Tibial nerve (tissue), 4 donors: ENCODE measurements around the gene EFHD2. TPM values are rescaled to one million over a fixed set of nuclear protein-coding genes. Genes with fewer than 3 reads are reported as not detected.

Source experiments
- DNase-seq, 2 donors: peaks; one replicate each; pipeline ENCODE4 v3.0.0-alpha.2; 2019; ENCODE audit warnings: low spot score in 2 of 2
- H3K27ac ChIP-seq, 4 donors: fragments of 200-600 bp; sonication (generic) in 3 of 4; one replicate each; pipeline ENCODE4 v1.5.1; 2017 to 2019; ENCODE audit warnings: mild to moderate bottlenecking in 1 of 4
- H3K27me3 ChIP-seq, 2 donors: fragments of 200-600 bp; sonication (generic) in 1 of 2; one replicate each; pipeline versions ENCODE4 v1.5.1 to v1.6.0; 2017 to 2019
- H3K36me3 ChIP-seq, 3 donors: fragments of 200-600 bp; sonication (generic); one replicate each; pipeline ENCODE4 v1.5.1; 2018 to 2019
- H3K4me1 ChIP-seq, 4 donors: fragments of 200-600 bp; sonication (generic) in 3 of 4; one replicate each; pipeline ENCODE4 v1.5.1; 2017 to 2019
- H3K4me3 ChIP-seq, 4 donors: fragments of 200-600 bp; sonication (generic) in 3 of 4; one replicate each; pipeline ENCODE4 v1.5.1; 2017 to 2019; ENCODE audit warnings: mild to moderate bottlenecking in 1 of 4, moderate library complexity in 1 of 4
- H3K9me3 ChIP-seq, 4 donors: fragments of 200-600 bp; sonication (generic) in 3 of 4; one replicate each; pipeline ENCODE4 v1.5.1; 2017 to 2019
- EP300 ChIP-seq, 2 donors: sonication (generic); formaldehyde crosslinking; IDR thresholded peaks; one replicate each; pipeline ENCODE4 v1.6.1; 2017; ENCODE audit warnings: antibody characterized with exemption in 2 of 2, mild to moderate bottlenecking in 1 of 2
- POLR2A ChIP-seq, 2 donors: fragments of 450-650 bp; IDR thresholded peaks; one replicate each; pipeline ENCODE4 v1.6.1; 2017; ENCODE audit warnings: antibody characterized with exemption in 2 of 2, mild to moderate bottlenecking in 2 of 2, moderate library complexity in 2 of 2
- WGBS, 2 donors: methylation state at CpG; one replicate each; pipeline ENCODE4 v1.1.5; 2018; 5-methylcytosine and 5-hydroxymethylcytosine counted together
- total RNA-seq, 4 donors: library from RNA; depleted of rRNA; stranded (reverse); fragments of >200 nt; gene quantifications; one replicate each; pipeline ENCODE4 v1.1.0, GENCODE V29; 2016
- TF ChIP-seq, protein P1 (sequence below), 5 experiments: fragments of 200-600 bp in 3 of 5; fragments of 450-650 bp in 2 of 5; sonication (generic) in 3 of 5; IDR thresholded peaks; one replicate each; pipeline ENCODE4 v1.5.1; 2016 to 2019; ENCODE audit warnings: antibody characterized with exemption in 5 of 5, mild to moderate bottlenecking in 3 of 5, moderate library complexity in 2 of 5

The EFHD2 gene
- total RNA-seq, 4 donors from 2014 or later = 17.0 to 61.5 (median 29.6) TPM

- H3K27me3 ChIP-seq = no peaks in the 10 kb centered on the region
- peaks cover 0 to 13% (median 2%) of the 10 kb centered on the region in 4 donors for H3K9me3 ChIP-seq
- WGBS, 2 donors = 87 to 91% methylated on average over 9 of the region's 9 CpGs
- H3K27ac ChIP-seq = no peak overlapping the region
- no peak for DNase-seq
- peaks cover 0 to 22% (median 4%) of the 10 kb centered on the region in 4 donors for H3K4me1 ChIP-seq
- H3K4me3 ChIP-seq = no peak overlapping the region
- H3K36me3 ChIP-seq = no peaks in the 10 kb centered on the region
- TF ChIP-seq EP300 (IDR thresholded peaks at IDR 0.05) (no peak), POLR2A (IDR thresholded peaks at IDR 0.05) (no peak)
- TF ChIP-seq, protein P1, sequence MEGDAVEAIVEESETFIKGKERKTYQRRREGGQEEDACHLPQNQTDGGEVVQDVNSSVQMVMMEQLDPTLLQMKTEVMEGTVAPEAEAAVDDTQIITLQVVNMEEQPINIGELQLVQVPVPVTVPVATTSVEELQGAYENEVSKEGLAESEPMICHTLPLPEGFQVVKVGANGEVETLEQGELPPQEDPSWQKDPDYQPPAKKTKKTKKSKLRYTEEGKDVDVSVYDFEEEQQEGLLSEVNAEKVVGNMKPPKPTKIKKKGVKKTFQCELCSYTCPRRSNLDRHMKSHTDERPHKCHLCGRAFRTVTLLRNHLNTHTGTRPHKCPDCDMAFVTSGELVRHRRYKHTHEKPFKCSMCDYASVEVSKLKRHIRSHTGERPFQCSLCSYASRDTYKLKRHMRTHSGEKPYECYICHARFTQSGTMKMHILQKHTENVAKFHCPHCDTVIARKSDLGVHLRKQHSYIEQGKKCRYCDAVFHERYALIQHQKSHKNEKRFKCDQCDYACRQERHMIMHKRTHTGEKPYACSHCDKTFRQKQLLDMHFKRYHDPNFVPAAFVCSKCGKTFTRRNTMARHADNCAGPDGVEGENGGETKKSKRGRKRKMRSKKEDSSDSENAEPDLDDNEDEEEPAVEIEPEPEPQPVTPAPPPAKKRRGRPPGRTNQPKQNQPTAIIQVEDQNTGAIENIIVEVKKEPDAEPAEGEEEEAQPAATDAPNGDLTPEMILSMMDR (IDR thresholded peaks at IDR 0.05) = no peak
Observed at GRCh38 chr1:15403962-15404580, 5.6 kb upstream of the EFHD2 start.

GRCh38 chr1:15405106-15405850 lies 4.4 kb upstream of the EFHD2 start:
- Histone ChIP-seq H3K4me1 (peaks cover 0 to 28% (median 5%) of the 10 kb centered on the region in 4 donors), H3K27ac (no peak overlapping the region), H3K36me3 (no peaks in the 10 kb centered on the region), H3K27me3 (no peaks in the 10 kb centered on the region), H3K9me3 (peaks cover 0 to 1% (median 0%) of the 10 kb centered on the region in 4 donors), H3K4me3 (no peak overlapping the region)
- 82 to 84% methylated on average over 9 of the region's 9 CpGs for WGBS, 2 donors
- TF ChIP-seq POLR2A (IDR thresholded peaks at IDR 0.05) (no peak), EP300 (IDR thresholded peaks at IDR 0.05) (no peak)
- TF ChIP-seq, protein P1 (IDR thresholded peaks at IDR 0.05) = no peak
- no peak for DNase-seq

GRCh38 chr1:15406614-15407559 lies 2.8 kb upstream of the EFHD2 start:
- H3K27me3 ChIP-seq = no peaks in the 10 kb centered on the region
- H3K9me3 ChIP-seq = no peaks in the 10 kb centered on the region
- DNase-seq = peak in 1 of 2 donors; percentile 71
- TF ChIP-seq EP300 (IDR thresholded peaks at IDR 0.05) = peak in 1 of 2 donors; percentile 70
- TF ChIP-seq, protein P1 (IDR thresholded peaks at IDR 0.05) = no peak
- H3K36me3 ChIP-seq = no peaks in the 10 kb centered on the region
- H3K4me3 ChIP-seq = no peak overlapping the region
- peaks cover 0 to 43% (median 15%) of the 10 kb centered on the region in 4 donors for H3K4me1 ChIP-seq
- peak overlapping the region in 2 of 4 donors; percentile 70 to 77 for H3K27ac ChIP-seq
- 44 to 56% methylated on average over 11 of the region's 11 CpGs for WGBS, 2 donors

DNA sequence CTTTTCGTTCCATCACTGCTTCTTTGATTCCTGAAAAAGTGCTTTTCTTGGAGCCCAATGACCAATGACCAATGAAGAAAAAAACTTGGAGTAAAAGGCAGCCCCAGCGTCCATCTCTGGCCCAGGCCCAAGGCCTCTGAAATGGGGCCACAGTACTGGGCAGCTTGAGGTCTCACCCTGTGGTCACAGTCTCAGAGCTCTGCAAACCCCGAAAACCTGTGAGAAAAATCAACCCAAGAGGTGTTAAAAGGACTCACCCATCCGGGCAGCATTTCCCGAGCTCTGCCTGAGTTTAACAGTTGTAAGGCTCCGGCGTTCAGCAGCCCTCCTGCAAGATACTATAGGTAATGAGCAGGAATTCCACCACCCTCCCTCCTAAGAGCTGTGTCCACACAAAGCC lies 2.1 kb upstream of the EFHD2 start:
- Histone ChIP-seq H3K9me3 (no peaks in the 10 kb centered on the region), H3K4me3 (no peak overlapping the region), H3K27ac (peak overlapping the region in 2 of 4 donors; percentile 70 to 77), H3K36me3 (no peaks in the 10 kb centered on the region), H3K27me3 (no peaks in the 10 kb centered on the region), H3K4me1 (peaks cover 0 to 50% (median 19%) of the 10 kb centered on the region in 4 donors)
- WGBS, 2 donors = 56 to 65% methylated on average over 7 of the region's 7 CpGs
- no peak for DNase-seq
- TF ChIP-seq EP300 (IDR thresholded peaks at IDR 0.05) (no peak), POLR2A (IDR thresholded peaks at IDR 0.05) (no peak)
- TF ChIP-seq, protein P1 (IDR thresholded peaks at IDR 0.05) = no peak
